Measurements from ENCODE around the gene FBXL19.

The FBXL19 gene

GRCh38 chr16:30965436-30965835 is 42.1 kb downstream of the FBXL19 start:
- TF ChIP-seq, protein P1, sequence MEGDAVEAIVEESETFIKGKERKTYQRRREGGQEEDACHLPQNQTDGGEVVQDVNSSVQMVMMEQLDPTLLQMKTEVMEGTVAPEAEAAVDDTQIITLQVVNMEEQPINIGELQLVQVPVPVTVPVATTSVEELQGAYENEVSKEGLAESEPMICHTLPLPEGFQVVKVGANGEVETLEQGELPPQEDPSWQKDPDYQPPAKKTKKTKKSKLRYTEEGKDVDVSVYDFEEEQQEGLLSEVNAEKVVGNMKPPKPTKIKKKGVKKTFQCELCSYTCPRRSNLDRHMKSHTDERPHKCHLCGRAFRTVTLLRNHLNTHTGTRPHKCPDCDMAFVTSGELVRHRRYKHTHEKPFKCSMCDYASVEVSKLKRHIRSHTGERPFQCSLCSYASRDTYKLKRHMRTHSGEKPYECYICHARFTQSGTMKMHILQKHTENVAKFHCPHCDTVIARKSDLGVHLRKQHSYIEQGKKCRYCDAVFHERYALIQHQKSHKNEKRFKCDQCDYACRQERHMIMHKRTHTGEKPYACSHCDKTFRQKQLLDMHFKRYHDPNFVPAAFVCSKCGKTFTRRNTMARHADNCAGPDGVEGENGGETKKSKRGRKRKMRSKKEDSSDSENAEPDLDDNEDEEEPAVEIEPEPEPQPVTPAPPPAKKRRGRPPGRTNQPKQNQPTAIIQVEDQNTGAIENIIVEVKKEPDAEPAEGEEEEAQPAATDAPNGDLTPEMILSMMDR (IDR thresholded peaks at IDR 0.05; ENCODE audit: extremely low read depth, missing control alignments): no peak
- no peak for DNase-seq (ENCODE audit: low spot score)

DNA sequence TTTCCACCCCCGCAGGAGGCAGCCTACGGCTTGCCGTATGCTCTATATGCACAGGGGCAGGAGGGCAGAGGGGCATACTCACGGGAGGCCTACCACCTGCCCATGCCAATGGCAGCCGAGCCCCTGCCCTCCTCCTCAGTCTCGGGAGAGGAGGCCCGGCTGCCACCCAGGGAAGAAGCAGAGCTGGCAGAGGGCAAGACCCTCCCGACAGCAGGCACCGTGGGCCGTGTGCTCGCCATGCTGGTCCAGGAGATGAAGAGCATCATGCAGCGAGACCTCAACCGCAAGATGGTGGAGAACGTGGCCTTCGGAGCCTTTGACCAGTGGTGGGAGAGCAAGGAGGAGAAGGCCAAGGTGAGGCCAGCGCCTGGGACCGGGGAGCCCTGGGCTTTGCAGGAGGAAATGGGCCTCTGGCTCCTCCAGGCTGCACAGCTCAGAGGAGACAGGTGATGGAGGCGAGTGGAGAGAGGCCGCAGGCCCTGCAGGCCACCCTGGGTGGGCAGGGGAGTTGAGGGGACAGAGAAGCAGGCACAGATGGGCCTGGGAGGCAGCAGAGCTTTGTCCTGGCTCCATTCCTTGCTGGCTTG is 42.8 kb downstream of the FBXL19 start:
- no peak for DNase-seq (ENCODE audit: low spot score)
- TF ChIP-seq, protein P1 (IDR thresholded peaks at IDR 0.05; ENCODE audit: extremely low read depth, missing control alignments): no peak

GRCh38 chr16:30967795-30968194 is 44.4 kb downstream of the FBXL19 start:
- no peak for DNase-seq (ENCODE audit: low spot score)
- TF ChIP-seq, protein P1 (IDR thresholded peaks at IDR 0.05; ENCODE audit: extremely low read depth, missing control alignments): no peak

- TF ChIP-seq, protein P1 (IDR thresholded peaks at IDR 0.05; ENCODE audit: extremely low read depth, missing control alignments): no peak
- DNase-seq (ENCODE audit: low spot score): no peak
Measured at GRCh38 chr16:30969246-30969842, 46.0 kb downstream of the FBXL19 start.

- DNase-seq (ENCODE audit: low spot score): no peak
- TF ChIP-seq, protein P1 (IDR thresholded peaks at IDR 0.05; ENCODE audit: extremely low read depth, missing control alignments): no peak
Measured at GRCh38 chr16:30971298-30971697, 47.9 kb downstream of the FBXL19 start.

- TF ChIP-seq, protein P1 (IDR thresholded peaks at IDR 0.05; ENCODE audit: extremely low read depth, missing control alignments): no peak
- DNase-seq (ENCODE audit: low spot score): no peak
Measured at GRCh38 chr16:30972872-30973271, 49.5 kb downstream of the FBXL19 start.

GRCh38 chr16:30974348-30974747 is 51.0 kb downstream of the FBXL19 start:
- no peak for DNase-seq (ENCODE audit: low spot score)
- TF ChIP-seq, protein P1 (IDR thresholded peaks at IDR 0.05; ENCODE audit: extremely low read depth, missing control alignments): no peak
